Measurements from ENCODE around the gene TPM3.

- TF ChIP-seq EZH2 (IDR thresholded peaks at IDR 0.05; ENCODE audit: insufficient read depth, poor library complexity, severe bottlenecking) (no peak), EZH2phosphoT487 (IDR thresholded peaks at IDR 0.05; ENCODE audit: insufficient read depth, low read depth) (no peak)
These were observed 27.6 kb upstream of the TPM3 start for GRCh38 chr1:154219541-154219940.

Measured in GM23248 (cell line).